ENCODE data around the gene TRERF1.

Gene TRERF1

GRCh38 chr6:42393339-42393738 is 58.4 kb downstream of the TRERF1 start:
- no peak for DNase-seq

- no peak for DNase-seq
These were observed 58.9 kb downstream of the TRERF1 start for GRCh38 chr6:42392833-42393232.

GRCh38 chr6:42391441-42391840 is 60.3 kb downstream of the TRERF1 start:
- no peak for DNase-seq

- no peak for DNase-seq
These were observed 61.3 kb downstream of the TRERF1 start for GRCh38 chr6:42390228-42390934.

- no peak for DNase-seq
These were observed 62.0 kb downstream of the TRERF1 start for GRCh38 chr6:42389736-42390135.

GRCh38 chr6:42388046-42388445 is 63.7 kb downstream of the TRERF1 start:
- DNase-seq, result no peak

GRCh38 chr6:42387336-42387735 is 64.4 kb downstream of the TRERF1 start:
- DNase-seq, result no peak

- DNase-seq, result no peak
These were observed 66.4 kb downstream of the TRERF1 start for GRCh38 chr6:42385339-42385738.

- no peak for DNase-seq
These were observed 68.1 kb downstream of the TRERF1 start for GRCh38 chr6:42383421-42384205.

GRCh38 chr6:42381850-42382249 is 69.9 kb downstream of the TRERF1 start:
- DNase-seq, result no peak

- no peak for DNase-seq
These were observed 71.3 kb downstream of the TRERF1 start for GRCh38 chr6:42380228-42380979.

GRCh38 chr6:42378536-42378935 is 73.2 kb downstream of the TRERF1 start:
- no peak for DNase-seq

GRCh38 chr6:42378125-42378524 is 73.6 kb downstream of the TRERF1 start:
- DNase-seq, result no peak

GRCh38 chr6:42375007-42375635 is 76.6 kb downstream of the TRERF1 start:
- no peak for DNase-seq

- no peak for DNase-seq
These were observed 77.6 kb downstream of the TRERF1 start for GRCh38 chr6:42374018-42374669.

GRCh38 chr6:42372699-42373098 is 79.0 kb downstream of the TRERF1 start:
- DNase-seq, result no peak

GRCh38 chr6:42370323-42370985 is 81.3 kb downstream of the TRERF1 start:
- DNase-seq, result no peak

GRCh38 chr6:42369568-42369967 is 82.2 kb downstream of the TRERF1 start:
- DNase-seq, result no peak

- no peak for DNase-seq
These were observed 83.5 kb downstream of the TRERF1 start for GRCh38 chr6:42368181-42368580.

GRCh38 chr6:42367353-42368011 is 84.2 kb downstream of the TRERF1 start:
- no peak for DNase-seq

- no peak for DNase-seq
These were observed 84.8 kb downstream of the TRERF1 start for GRCh38 chr6:42366999-42367352.

Data from NCI-H2081 (cell line).